HepG2 (cell line): ENCODE data around the gene TRIO. TPM values are rescaled to one million over a fixed set of nuclear protein-coding genes. Genes with fewer than 3 reads are reported as not detected.

ENCODE experiments used
- AGO2 ChIP-seq: fragments of 200-400 bp; formaldehyde crosslinking; optimal IDR thresholded peaks from 2 replicates; pipeline ENCODE3; 2017; ENCODE audit warnings: mild to moderate bottlenecking, low read depth, low read length, moderate library complexity
- HNF1B ChIP-seq: sonication (generic); formaldehyde crosslinking; IDR thresholded peaks from 2 replicates; pipeline ENCODE4 v1.5.1; 2020; ENCODE audit warnings: mild to moderate bottlenecking, moderate library complexity, missing genetic modification reagents
- HOXA3 ChIP-seq: sonication (generic); formaldehyde crosslinking; IDR thresholded peaks from 2 replicates; pipeline ENCODE4 v1.5.0; 2020; ENCODE audit warnings: missing genetic modification reagents
- KAT2B ChIP-seq: fragments of 150-350 bp; IDR thresholded peaks from 2 replicates; pipeline ENCODE4 v1.6.1; 2014; ENCODE audit warnings: low read depth, low read length, borderline replicate concordance
- MAF1 ChIP-seq: sonication (generic); formaldehyde crosslinking; IDR thresholded peaks from 2 replicates; pipeline ENCODE4 v1.5.0; 2020; ENCODE audit warnings: missing genetic modification reagents, borderline replicate concordance
- MTF1 ChIP-seq: sonication (generic); formaldehyde crosslinking; IDR thresholded peaks from 2 replicates; pipeline ENCODE4 v1.5.0; 2020; ENCODE audit warnings: missing genetic modification reagents
- NFE2 ChIP-seq: sonication (generic); formaldehyde crosslinking; IDR thresholded peaks from 2 replicates; pipeline ENCODE4 v1.4.0; 2020; ENCODE audit warnings: missing genetic modification reagents
- PCBP1 ChIP-seq: fragments of 200-400 bp; formaldehyde crosslinking; IDR thresholded peaks from 2 replicates; pipeline ENCODE4 v1.6.1; 2017; ENCODE audit warnings: mild to moderate bottlenecking, low read depth, low read length, borderline replicate concordance
- POGZ ChIP-seq: sonication (generic); formaldehyde crosslinking; IDR thresholded peaks from 2 replicates; pipeline ENCODE4 v1.4.0; 2020; ENCODE audit warnings: mild to moderate bottlenecking, missing genetic modification reagents
- PREB ChIP-seq: sonication (generic); formaldehyde crosslinking; IDR thresholded peaks from 2 replicates; pipeline ENCODE4 v1.4.0; 2020; ENCODE audit warnings: missing genetic modification reagents
- RFXAP ChIP-seq: sonication (generic); formaldehyde crosslinking; IDR thresholded peaks from 2 replicates; pipeline ENCODE4 v1.4.0; 2020; ENCODE audit warnings: missing genetic modification reagents, borderline replicate concordance
- THAP11 ChIP-seq: IDR thresholded peaks from 2 replicates; pipeline ENCODE4 v1.6.1; 2016; ENCODE audit warnings: missing biosample characterization, missing genetic modification reagents
- ZFP62 ChIP-seq: sonication (generic); formaldehyde crosslinking; IDR thresholded peaks from 2 replicates; pipeline ENCODE4 v1.4.0; 2020; ENCODE audit warnings: missing genetic modification reagents
- ZFYVE20 ChIP-seq: sonication (generic); formaldehyde crosslinking; IDR thresholded peaks from 2 replicates; pipeline ENCODE4 v1.8.0; 2023; ENCODE audit warnings: low read depth, mild to moderate bottlenecking, moderate library complexity, missing genetic modification reagents, borderline replicate concordance
- ZKSCAN5 ChIP-seq: sonication (generic); formaldehyde crosslinking; IDR thresholded peaks from 2 replicates; pipeline ENCODE4 v1.5.1; 2020; ENCODE audit warnings: mild to moderate bottlenecking, missing genetic modification reagents
- ZNF180 ChIP-seq: sonication (generic); formaldehyde crosslinking; IDR thresholded peaks from 2 replicates; pipeline ENCODE4 v1.4.0; 2020; ENCODE audit warnings: low read depth, missing genetic modification reagents, borderline replicate concordance
- ZNF251 ChIP-seq: sonication (generic); formaldehyde crosslinking; IDR thresholded peaks from 2 replicates; pipeline ENCODE4 v1.9.0; 2021; ENCODE audit warnings: mild to moderate bottlenecking, missing genetic modification reagents
- ZNF281 ChIP-seq: sonication (generic); formaldehyde crosslinking; IDR thresholded peaks from 2 replicates; pipeline ENCODE4 v1.4.0; 2020; ENCODE audit warnings: missing genetic modification reagents, borderline replicate concordance
- ZNF317 ChIP-seq: sonication (generic); formaldehyde crosslinking; IDR thresholded peaks from 2 replicates; pipeline ENCODE4 v1.5.0; 2020; ENCODE audit warnings: mild to moderate bottlenecking, missing genetic modification reagents
- ZNF432 ChIP-seq: sonication (generic); formaldehyde crosslinking; IDR thresholded peaks from 2 replicates; pipeline ENCODE4 v1.5.0; 2020; ENCODE audit warnings: missing genetic modification reagents, mild to moderate bottlenecking, borderline replicate concordance
- ZNF672 ChIP-seq: sonication (generic); formaldehyde crosslinking; IDR thresholded peaks from 2 replicates; pipeline ENCODE4 v1.8.1; 2022; ENCODE audit warnings: missing genetic modification reagents
- polyA plus RNA-seq, 8 experiments: library from polyadenylated mRNA; depleted of rRNA in 3 of 8; stranded (reverse) in 7 of 8; unstranded in 1 of 8; fragments of >200 nt; fragmentation: Illumina TruSeq in 4 of 8; extraction: Trizol in 4 of 8; gene quantifications; 2 replicates each; pipeline versions ENCODE4 v1.2.1 to v1.2.3, GENCODE V29; 2011 to 2016; ENCODE audit warnings: low read depth in 4 of 8, missing spikeins in 1 of 8, mixed read lengths in 1 of 8; ENCODE audit not compliant: insufficient read depth in 1 of 8
- total RNA-seq, 5 experiments: library from RNA; depleted of rRNA; stranded (reverse); fragments of >200 nt; fragmentation: Illumina TruSeq; extraction: Trizol; gene quantifications; 2 replicates each; pipeline ENCODE4 v1.2.3, GENCODE V29; 2016; ENCODE audit warnings: low read depth in 1 of 5

The TRIO gene
- total and polyA plus RNA-seq, 2 of the 13 experiments (the other 11 are each of a cell fraction or from before 2014, with no cell fraction given), result 45.2 to 45.9 TPM

GRCh38 chr5:14148890-14149671 lies 5.9 kb downstream of the TRIO start (continued):
- TF ChIP-seq HNF1B (CRISPR knock-in tag) (peak; percentile 32; the same call in 1 of the 2 replicates), HOXA3 (CRISPR knock-in tag) (peak; percentile 13; the same call in 1 of the 2 replicates), RFXAP (CRISPR knock-in tag) (no peak; the same call in 1 of the 2 replicates), PREB (CRISPR knock-in tag) (no peak), POGZ (peak; percentile 54), ZNF281 (CRISPR knock-in tag) (no peak; the same call in 1 of the 2 replicates), ZKSCAN5 (no peak), ZNF251 (CRISPR knock-in tag) (no peak), NFE2 (CRISPR knock-in tag) (no peak), ZNF672 (no peak), ZNF180 (CRISPR knock-in tag) (no peak), AGO2 (no peak), ZNF317 (CRISPR knock-in tag) (no peak), ZFYVE20 (CRISPR knock-in tag) (no peak), MTF1 (CRISPR knock-in tag) (no peak), THAP11 (peak; percentile 10; the same call in 1 of the 2 replicates), KAT2B (no peak), ZNF432 (CRISPR knock-in tag) (no peak), PCBP1 (no peak), ZFP62 (CRISPR knock-in tag) (no peak), MAF1 (CRISPR knock-in tag) (no peak)
